PC-3 (cell line): ENCODE measurements around the gene USP9X.
"Not testable (repeated sequence)": the region's sequence is repeated elsewhere in the genome, so short reads cannot be mapped to it uniquely, and the experiment has no call there.

ENCODE experiments used
- CTCF ChIP-seq: fragments of 300-600 bp; sonication (generic); conservative IDR thresholded peaks from 2 replicates; pipeline ENCODE4 v1.5.1; 2017; ENCODE audit warnings: antibody characterized with exemption, low read depth, mild to moderate bottlenecking, low read length
- EZH2 ChIP-seq: fragments of 300-600 bp; sonication (generic); IDR thresholded peaks from one replicate; pipeline ENCODE4 v1.6.1; 2017; ENCODE audit warnings: antibody characterized with exemption, mild to moderate bottlenecking, low read length; ENCODE audit not compliant: unreplicated experiment
- EZH2phosphoT487 ChIP-seq: fragments of 300-600 bp; sonication (generic); IDR thresholded peaks from 2 replicates; pipeline ENCODE4 v1.6.1; 2018; ENCODE audit warnings: mild to moderate bottlenecking, antibody characterized with exemption, low read length, borderline replicate concordance

GRCh38 chrX:41282307-41282706 is 197.1 kb downstream of the USP9X start:
- not testable (repeated sequence) for TF ChIP-seq CTCF, EZH2, EZH2phosphoT487
